Osteocyte (in vitro differentiated cells): ENCODE measurements around the gene FAM177B. TPM values are rescaled to one million over a fixed set of nuclear protein-coding genes. Genes with fewer than 3 reads are reported as not detected.

ENCODE experiments used
- DNase-seq: peaks from one replicate; pipeline ENCODE4 v3.0.0; 2021; ENCODE audit warnings: mixed read lengths; ENCODE audit not compliant: unreplicated experiment; ENCODE audit errors: extremely low spot score
- H3K27ac Mint-ChIP-seq: one replicate; pipeline ENCODE4 v1.8.0; 2021; ENCODE audit warnings: mild to moderate bottlenecking, mixed read lengths; ENCODE audit not compliant: unreplicated experiment
- H3K27me3 Mint-ChIP-seq: one replicate; pipeline ENCODE4 v1.8.0; 2021; ENCODE audit warnings: mixed read lengths; ENCODE audit not compliant: unreplicated experiment
- H3K36me3 Mint-ChIP-seq: one replicate; pipeline ENCODE4 v1.8.0; 2021; ENCODE audit warnings: mixed read lengths; ENCODE audit not compliant: unreplicated experiment
- H3K4me1 Mint-ChIP-seq: one replicate; pipeline ENCODE4 v1.8.0; 2021; ENCODE audit warnings: mixed read lengths; ENCODE audit not compliant: unreplicated experiment
- H3K4me3 Mint-ChIP-seq: one replicate; pipeline ENCODE4 v1.8.0; 2021; ENCODE audit warnings: mild to moderate bottlenecking, moderate library complexity, mixed read lengths; ENCODE audit not compliant: unreplicated experiment
- H3K9me3 Mint-ChIP-seq: one replicate; pipeline ENCODE4 v1.8.0; 2021; ENCODE audit warnings: mixed read lengths; ENCODE audit not compliant: unreplicated experiment
- total RNA-seq: library from RNA; stranded (reverse); gene quantifications from 2 replicates; pipeline ENCODE4 v1.2.1, GENCODE V29; 2021
- TF ChIP-seq, protein P1 (sequence below): fragments of 200-600 bp; sonication (generic); IDR thresholded peaks from 2 replicates; pipeline ENCODE4 v1.5.0; 2021; ENCODE audit warnings: antibody characterized with exemption, mild to moderate bottlenecking, moderate library complexity

FAM177B gene
- total RNA-seq, 1 donor from 2014 or later = not detected

DNA sequence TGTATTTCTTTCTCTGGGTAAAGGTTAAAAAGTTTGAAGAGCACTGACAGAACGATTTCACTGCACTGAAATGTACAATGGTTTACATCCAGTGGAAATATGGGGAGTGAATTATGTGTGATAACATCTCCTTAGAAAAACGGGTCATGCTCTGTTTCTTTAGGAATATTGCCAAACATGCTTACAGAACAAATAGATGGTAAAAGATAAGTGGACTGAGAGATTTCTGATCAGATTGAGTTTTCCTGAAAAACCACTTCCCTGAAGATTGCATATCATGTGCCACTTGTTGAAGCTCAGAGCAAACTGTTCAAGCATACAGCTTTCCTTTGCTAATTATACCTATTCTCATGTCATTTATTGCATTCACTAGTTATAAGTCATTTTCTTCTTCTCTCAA lies 47.9 kb downstream of the FAM177B start:
- no peaks in the 10 kb centered on the region for H3K9me3 Mint-ChIP-seq
- TF ChIP-seq, protein P1, sequence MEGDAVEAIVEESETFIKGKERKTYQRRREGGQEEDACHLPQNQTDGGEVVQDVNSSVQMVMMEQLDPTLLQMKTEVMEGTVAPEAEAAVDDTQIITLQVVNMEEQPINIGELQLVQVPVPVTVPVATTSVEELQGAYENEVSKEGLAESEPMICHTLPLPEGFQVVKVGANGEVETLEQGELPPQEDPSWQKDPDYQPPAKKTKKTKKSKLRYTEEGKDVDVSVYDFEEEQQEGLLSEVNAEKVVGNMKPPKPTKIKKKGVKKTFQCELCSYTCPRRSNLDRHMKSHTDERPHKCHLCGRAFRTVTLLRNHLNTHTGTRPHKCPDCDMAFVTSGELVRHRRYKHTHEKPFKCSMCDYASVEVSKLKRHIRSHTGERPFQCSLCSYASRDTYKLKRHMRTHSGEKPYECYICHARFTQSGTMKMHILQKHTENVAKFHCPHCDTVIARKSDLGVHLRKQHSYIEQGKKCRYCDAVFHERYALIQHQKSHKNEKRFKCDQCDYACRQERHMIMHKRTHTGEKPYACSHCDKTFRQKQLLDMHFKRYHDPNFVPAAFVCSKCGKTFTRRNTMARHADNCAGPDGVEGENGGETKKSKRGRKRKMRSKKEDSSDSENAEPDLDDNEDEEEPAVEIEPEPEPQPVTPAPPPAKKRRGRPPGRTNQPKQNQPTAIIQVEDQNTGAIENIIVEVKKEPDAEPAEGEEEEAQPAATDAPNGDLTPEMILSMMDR = no peak
- H3K4me1 Mint-ChIP-seq = peaks cover 8% of the 10 kb centered on the region
- no peak overlapping the region for H3K4me3 Mint-ChIP-seq
- no peak for DNase-seq
- H3K27me3 Mint-ChIP-seq = peaks cover 46% of the 10 kb centered on the region
- no peak overlapping the region for H3K27ac Mint-ChIP-seq
- H3K36me3 Mint-ChIP-seq = no peaks in the 10 kb centered on the region

DNA sequence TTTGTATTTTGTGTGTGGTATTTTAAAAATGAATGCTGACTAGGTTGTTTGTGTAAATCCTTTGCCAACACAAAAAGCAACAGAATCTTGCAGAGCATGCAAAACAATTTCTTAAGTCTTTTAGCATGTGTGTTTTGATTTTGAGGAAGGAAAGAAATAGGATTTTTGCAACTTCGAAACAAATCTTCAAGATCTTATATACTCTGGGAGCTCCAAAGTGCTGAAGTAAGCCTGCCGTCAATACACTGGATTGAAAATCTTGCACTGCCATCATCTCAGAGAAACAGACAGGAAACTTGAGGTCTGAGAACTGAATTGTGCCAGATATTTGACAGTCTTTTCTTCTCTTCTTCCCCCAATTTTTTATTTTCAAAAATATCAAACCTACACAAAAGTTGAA lies 48.5 kb downstream of the FAM177B start:
- no peak overlapping the region for H3K4me3 Mint-ChIP-seq
- no peaks in the 10 kb centered on the region for H3K36me3 Mint-ChIP-seq
- H3K27me3 Mint-ChIP-seq = peaks cover 44% of the 10 kb centered on the region
- no peaks in the 10 kb centered on the region for H3K9me3 Mint-ChIP-seq
- H3K4me1 Mint-ChIP-seq = peaks cover 8% of the 10 kb centered on the region
- no peak for DNase-seq
- TF ChIP-seq, protein P1 = no peak
- H3K27ac Mint-ChIP-seq = no peak overlapping the region

DNA sequence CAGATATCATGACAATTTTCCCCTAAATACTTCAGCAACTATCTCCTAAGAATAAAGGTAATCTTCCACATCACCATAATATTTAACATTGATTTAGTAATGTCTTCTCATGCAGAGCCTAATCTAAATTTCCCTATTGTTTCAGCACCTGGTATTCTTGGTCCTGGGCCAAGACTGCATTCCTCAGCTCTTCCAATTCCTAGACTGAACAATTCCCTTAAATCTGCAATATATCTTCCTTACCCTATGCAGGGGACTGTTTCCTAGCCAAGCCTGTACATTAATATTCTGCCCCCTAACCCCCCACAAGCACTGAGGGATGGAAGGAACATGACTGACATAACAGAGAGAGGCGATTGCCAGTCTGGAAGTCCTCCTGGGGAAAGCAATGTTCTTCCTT lies 49.1 kb downstream of the FAM177B start:
- DNase-seq = no peak
- H3K4me1 Mint-ChIP-seq = peaks cover 8% of the 10 kb centered on the region
- no peak overlapping the region for H3K4me3 Mint-ChIP-seq
- TF ChIP-seq, protein P1 = no peak
- H3K9me3 Mint-ChIP-seq = no peaks in the 10 kb centered on the region
- H3K27ac Mint-ChIP-seq = no peak overlapping the region
- H3K36me3 Mint-ChIP-seq = no peaks in the 10 kb centered on the region
- peaks cover 39% of the 10 kb centered on the region for H3K27me3 Mint-ChIP-seq

DNA sequence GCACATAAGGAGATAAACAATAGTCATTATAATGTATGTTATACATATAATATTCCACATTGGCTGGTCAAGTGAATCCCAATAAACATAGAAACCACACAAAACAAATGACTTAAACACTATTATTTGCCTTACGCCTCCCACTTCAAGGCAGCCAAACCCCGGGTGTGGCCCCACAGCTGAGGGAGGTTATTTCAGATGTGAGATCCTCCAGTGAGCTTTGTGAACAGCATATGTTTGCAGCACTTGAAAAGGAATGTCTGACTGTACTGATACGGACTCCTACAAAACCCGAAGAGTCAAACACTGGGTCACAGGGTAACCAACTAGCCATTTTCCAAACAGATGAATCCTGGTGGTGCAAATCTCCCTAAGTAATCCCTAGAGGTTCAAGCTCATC lies 50.7 kb downstream of the FAM177B start:
- TF ChIP-seq, protein P1 = no peak
- H3K27ac Mint-ChIP-seq = no peak overlapping the region
- H3K27me3 Mint-ChIP-seq = peaks cover 37% of the 10 kb centered on the region
- no peak overlapping the region for H3K4me3 Mint-ChIP-seq
- no peaks in the 10 kb centered on the region for H3K9me3 Mint-ChIP-seq
- H3K4me1 Mint-ChIP-seq = peaks cover 8% of the 10 kb centered on the region
- no peak for DNase-seq
- no peaks in the 10 kb centered on the region for H3K36me3 Mint-ChIP-seq

DNA sequence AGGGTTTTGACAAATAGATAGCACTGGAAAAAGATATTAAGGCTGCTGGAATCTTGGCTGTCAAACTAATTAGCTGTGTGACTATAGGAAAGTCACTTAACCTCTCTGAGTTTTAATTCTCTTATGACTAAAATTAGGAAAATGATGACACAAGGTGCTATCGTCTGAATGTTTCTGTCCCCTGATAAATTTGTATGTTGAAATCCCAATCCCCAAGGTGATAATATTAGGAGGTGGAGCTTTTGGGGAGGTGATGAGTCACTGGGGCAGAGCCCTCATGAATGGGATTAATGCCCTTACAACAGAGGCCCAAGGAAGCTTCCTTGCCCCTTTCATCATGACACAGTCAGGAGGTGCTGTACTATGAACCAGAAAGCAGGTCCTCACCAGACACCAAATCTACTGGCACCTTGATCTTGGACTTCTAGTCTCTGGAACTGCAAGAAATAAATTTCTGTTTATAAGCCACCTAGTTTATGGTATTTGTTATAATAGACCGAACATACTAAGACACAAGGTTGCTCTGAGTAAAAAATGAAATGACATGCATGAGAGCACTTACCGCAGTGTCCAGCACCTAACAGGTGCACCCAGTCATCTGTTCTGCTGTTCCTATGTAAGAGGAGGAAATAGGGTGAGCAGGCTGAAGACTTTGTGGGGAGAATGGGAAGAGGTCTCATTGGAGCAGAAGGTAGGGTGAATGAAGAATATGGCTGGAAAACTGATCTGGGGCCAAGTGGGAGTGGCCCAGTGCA lies 51.6 kb downstream of the FAM177B start:
- Mint-ChIP-seq H3K27ac (no peak overlapping the region), H3K4me1 (peaks cover 8% of the 10 kb centered on the region)
- TF ChIP-seq, protein P1 = no peak

More for the DNA sequence above, 51.6 kb downstream of the FAM177B start:
- no peaks in the 10 kb centered on the region for H3K9me3 Mint-ChIP-seq
- DNase-seq = no peak
- H3K4me3 Mint-ChIP-seq = no peak overlapping the region
- H3K36me3 Mint-ChIP-seq = no peaks in the 10 kb centered on the region
- H3K27me3 Mint-ChIP-seq = peaks cover 34% of the 10 kb centered on the region
